NB4 (cell line): ENCODE results near the gene ANGEL2.

ENCODE experiments used
- CTCF ChIP-seq: IDR thresholded peaks from one replicate; pipeline ENCODE4 v1.5.1; 2012; ENCODE audit warnings: low read depth, low read length
- POLR2A ChIP-seq: IDR thresholded peaks from 2 replicates; pipeline ENCODE4 v1.6.1; 2011; ENCODE audit warnings: mild to moderate bottlenecking; ENCODE audit not compliant: insufficient read length; ENCODE audit errors: extremely low read depth

- no peak for TF ChIP-seq POLR2A
- TF ChIP-seq CTCF, result no peak
Observed at GRCh38 chr1:212994926-212995325, 20.7 kb downstream of the ANGEL2 start.
